GM12892 (cell line): ENCODE data around the gene ZNF735. TPM values are rescaled to one million over a fixed set of nuclear protein-coding genes. Genes with fewer than 3 reads are reported as not detected.
"Not testable (repeated sequence)": the region's sequence is repeated elsewhere in the genome, so short reads cannot be mapped to it uniquely, and the experiment has no call there.

Experiments used
- DNase-seq: peaks from one replicate; pipeline ENCODE4 v3.0.0; 2011; ENCODE audit not compliant: insufficient read length
- FAIRE-seq: peaks from 2 replicates; lab custom pipeline; 2011; peaks lifted over from hg19 to GRCh38; lab: Jason Lieb, UNC
- POLR2A ChIP-seq: IDR thresholded peaks from 2 replicates; pipeline ENCODE4 v1.6.1; 2011; ENCODE audit warnings: low read depth, low read length, control low read depth
- POLR2AphosphoS5 ChIP-seq: IDR thresholded peaks from 2 replicates; pipeline ENCODE4 v1.6.1; 2011; ENCODE audit warnings: low read depth, low read length, control low read depth
- TAF1 ChIP-seq: IDR thresholded peaks from 2 replicates; pipeline ENCODE4 v1.6.1; 2011; ENCODE audit warnings: low read depth, mild to moderate bottlenecking, control low read depth, low read length, borderline replicate concordance
- polyA plus RNA-seq: library from polyadenylated mRNA; unstranded; fragments of >200 nt; gene quantifications from one replicate; pipeline ENCODE4 v1.2.1, GENCODE V29; 2012; ENCODE audit warnings: missing spikeins, inconsistent platforms; ENCODE audit not compliant: missing spikeins

Gene ZNF735
- not detected for polyA plus RNA-seq

- FAIRE-seq (no peak), DNase-seq (no peak)
- TF ChIP-seq POLR2AphosphoS5 (no peak), POLR2A (no peak), TAF1 (no peak)
Observed at GRCh38 chr7:64206903-64207302, at the start of gene ZNF735. ZNF735 (plus strand) TSS chr7:64207203; CDS start chr7:64207203, 0 bp downstream.

GRCh38 chr7:64170974-64171373, 36.0 kb upstream of the ZNF735 start:
- not testable (repeated sequence) for FAIRE-seq, DNase-seq

DNA sequence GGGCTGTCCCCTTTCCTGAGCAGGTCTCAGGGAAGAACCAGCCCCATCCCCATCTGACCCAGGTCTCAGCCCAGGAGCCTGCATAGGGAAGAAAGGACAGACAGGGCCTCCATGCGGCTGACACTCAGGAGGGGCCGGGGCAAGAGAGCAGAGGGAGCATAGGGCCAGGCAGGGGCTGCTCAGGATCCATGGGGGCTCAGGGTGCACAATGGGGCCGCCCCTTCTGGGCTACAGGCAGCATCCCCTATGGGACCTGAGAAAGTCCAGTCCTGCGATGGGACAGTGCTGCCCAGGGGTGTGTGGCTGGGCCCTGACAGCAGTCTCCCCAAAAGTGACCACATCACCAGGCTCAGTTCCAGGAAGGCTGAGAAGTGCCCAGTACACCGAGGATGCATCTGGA, 32.7 kb upstream of the ZNF735 start:
- DNase-seq: no peak
- no peak for FAIRE-seq
- no peak for TF ChIP-seq POLR2A
- no peak for TF ChIP-seq TAF1
- no peak for TF ChIP-seq POLR2AphosphoS5

DNA sequence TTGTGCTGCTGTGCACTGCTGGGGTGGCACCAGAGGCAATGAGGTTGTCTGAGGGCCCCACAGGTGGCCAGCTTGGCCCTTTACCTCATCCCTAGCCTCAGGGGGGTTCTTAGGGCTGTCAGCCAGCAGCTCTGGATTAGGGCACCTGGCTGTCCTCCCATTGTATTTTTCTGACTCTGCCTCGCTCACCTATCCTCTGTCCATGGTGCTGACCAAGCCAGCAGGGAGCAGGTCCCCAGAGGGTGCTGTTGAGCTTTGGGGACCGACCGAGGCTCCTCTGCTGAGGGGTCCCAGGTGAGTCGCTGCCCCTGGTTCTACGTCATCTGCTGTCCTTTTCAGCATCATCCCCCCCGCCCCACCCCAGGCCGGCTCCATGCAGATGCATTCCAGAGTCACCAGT, 32.1 kb upstream of the ZNF735 start:
- DNase-seq (no peak), FAIRE-seq (no peak)

DNA sequence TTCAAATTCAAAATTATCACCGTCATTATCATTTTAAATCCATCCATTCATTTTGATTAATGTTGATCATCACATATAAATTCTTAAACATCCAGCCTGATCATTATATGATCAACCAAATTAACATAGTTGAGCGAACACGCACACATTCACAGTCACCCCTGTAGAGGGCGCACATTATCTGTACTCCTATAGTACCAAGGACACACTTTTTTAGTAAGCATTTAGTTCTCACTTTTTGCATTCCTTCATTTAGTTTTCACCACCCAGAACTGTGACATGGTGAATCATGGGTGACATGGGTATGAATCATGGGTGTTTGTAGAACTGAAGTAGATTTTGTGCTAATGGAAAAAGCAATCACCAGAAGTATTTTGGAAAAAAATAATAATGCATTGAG, 26.0 kb upstream of the ZNF735 start:
- TF ChIP-seq POLR2AphosphoS5 (no peak), POLR2A (no peak), TAF1 (no peak)
- DNase-seq (no peak), FAIRE-seq (no peak)

More for the DNA sequence above, 32.1 kb upstream of the ZNF735 start:
- no peak for TF ChIP-seq POLR2A
- no peak for TF ChIP-seq TAF1
- no peak for TF ChIP-seq POLR2AphosphoS5

GRCh38 chr7:64181586-64181985, 25.4 kb upstream of the ZNF735 start:
- FAIRE-seq: no peak
- no peak for DNase-seq
- TF ChIP-seq POLR2A: no peak
- no peak for TF ChIP-seq POLR2AphosphoS5
- TF ChIP-seq TAF1: no peak

DNA sequence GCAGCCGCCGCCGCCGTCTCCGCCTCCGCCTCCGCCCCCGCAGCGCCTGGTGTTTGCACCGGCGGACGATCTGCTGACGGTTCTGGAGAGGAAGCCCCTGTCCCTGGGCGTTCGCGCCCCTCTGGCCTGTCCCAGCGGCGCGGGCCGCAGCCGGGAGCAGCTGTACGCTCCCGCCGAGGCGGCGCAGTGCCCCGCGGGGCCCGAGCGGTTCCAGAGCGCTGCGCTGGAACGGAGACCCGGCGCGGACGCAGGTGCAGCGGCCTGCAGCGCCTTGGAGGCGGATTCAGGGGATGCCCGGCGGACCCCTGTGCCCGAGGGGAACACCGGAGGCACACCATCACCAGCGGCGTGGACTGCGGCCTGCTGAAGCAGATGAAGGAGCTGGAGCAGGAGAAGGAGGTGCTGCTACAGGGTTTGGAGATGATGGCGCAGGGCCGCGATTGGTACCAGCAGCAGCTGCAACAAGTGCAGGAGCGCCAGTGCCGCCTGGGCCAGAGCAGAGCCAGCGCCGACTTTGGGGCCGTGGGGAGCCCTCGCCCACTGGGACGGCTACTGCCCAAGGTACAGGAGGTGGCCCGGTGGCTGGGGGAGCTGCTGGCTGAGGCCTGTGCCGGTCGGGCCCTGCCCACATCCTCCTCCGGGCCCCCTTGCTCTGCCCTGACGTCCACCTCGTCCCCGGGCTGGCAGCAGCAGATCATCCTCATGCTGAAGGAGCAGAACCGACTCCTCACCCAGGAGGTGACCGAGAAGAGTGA, 24.8 kb upstream of the ZNF735 start:
- FAIRE-seq (no peak), DNase-seq (no peak)
- no peak for TF ChIP-seq POLR2A
- TF ChIP-seq TAF1: no peak
- no peak for TF ChIP-seq POLR2AphosphoS5

- no peak for TF ChIP-seq POLR2A
- no peak for TF ChIP-seq TAF1
- no peak for TF ChIP-seq POLR2AphosphoS5
Observed at GRCh38 chr7:64183126-64183742, 23.8 kb upstream of the ZNF735 start.

DNA sequence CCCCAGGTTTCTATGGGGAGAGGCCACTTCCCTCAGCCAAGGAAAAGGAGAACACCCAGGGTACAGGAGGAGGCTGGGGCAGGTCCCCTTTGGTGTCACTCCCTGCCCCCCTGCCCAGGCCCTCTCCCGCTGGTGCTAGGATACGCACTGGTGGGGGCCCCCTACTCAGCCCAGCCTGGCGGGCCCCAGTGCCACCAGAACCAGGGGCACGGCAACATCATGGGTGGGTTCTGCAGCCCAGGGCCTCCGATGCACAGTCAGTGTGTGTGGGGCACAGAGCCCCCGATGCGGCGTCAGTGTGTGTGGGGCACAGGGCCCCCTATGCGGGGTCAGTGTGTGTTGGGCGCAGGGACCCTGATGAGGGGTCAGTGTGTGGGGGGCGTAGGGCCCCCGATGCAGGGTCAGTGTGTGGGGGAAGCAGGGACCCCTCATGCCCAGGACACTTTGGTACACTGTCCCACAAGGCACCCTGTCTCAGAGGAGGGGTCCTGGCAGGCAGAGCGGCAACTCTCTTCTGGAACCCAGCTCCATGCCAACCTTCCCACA, 23.1 kb upstream of the ZNF735 start:
- TF ChIP-seq POLR2A: no peak
- TF ChIP-seq POLR2AphosphoS5: no peak
- FAIRE-seq: no peak

More at GRCh38 chr7:64183126-64183742, 23.8 kb upstream of the ZNF735 start:
- DNase-seq: no peak
- FAIRE-seq: no peak

GRCh38 chr7:64184376-64184775, 22.6 kb upstream of the ZNF735 start:
- DNase-seq: no peak
- TF ChIP-seq POLR2A (no peak), POLR2AphosphoS5 (no peak), TAF1 (no peak)
- FAIRE-seq: no peak

More for the DNA sequence above, 23.1 kb upstream of the ZNF735 start:
- no peak for DNase-seq

- DNase-seq: no peak
- FAIRE-seq: no peak
- TF ChIP-seq POLR2A: no peak
- TF ChIP-seq POLR2AphosphoS5: no peak
- TF ChIP-seq TAF1: no peak
Observed at GRCh38 chr7:64187408-64187807, 19.6 kb upstream of the ZNF735 start.
